H54 (cell line): Measurements from ENCODE around the gene MYL12B.
"Not testable (repeated sequence)": the region's sequence is repeated elsewhere in the genome, so short reads cannot be mapped to it uniquely, and the experiment has no call there.

ENCODE experiments used
- DNase-seq: peaks from one replicate; pipeline ENCODE4 v3.0.0; 2011; ENCODE audit warnings: low spot score, mixed read lengths; ENCODE audit not compliant: insufficient read length
- FAIRE-seq: peaks from 3 replicates; lab custom pipeline; 2011; peaks lifted over from hg19 to GRCh38; lab: Jason Lieb, UNC
- POLR2A ChIP-seq: IDR thresholded peaks from 2 replicates; pipeline ENCODE4 v1.6.1; 2011; ENCODE audit warnings: low read depth, mild to moderate bottlenecking, low read length

MYL12B gene

GRCh38 chr18:3261373-3262233 lies at the start of gene MYL12B:
MYL12B (plus strand) TSS chr18:3262133; CDS start chr18:3272899, 10,766 bp downstream.
- DNase-seq (peak; percentile 49), FAIRE-seq (peak; percentile 68)
- peak; percentile 90 for TF ChIP-seq POLR2A

- no peak for TF ChIP-seq POLR2A
- FAIRE-seq (no peak), DNase-seq (no peak)
These were observed 49.3 kb upstream of the MYL12B start for GRCh38 chr18:3212657-3213056.

- FAIRE-seq (no peak), DNase-seq (no peak)
- no peak for TF ChIP-seq POLR2A
These were observed 48.5 kb upstream of the MYL12B start for GRCh38 chr18:3213300-3214059.

GRCh38 chr18:3214855-3215637 lies 46.9 kb upstream of the MYL12B start:
- no peak for TF ChIP-seq POLR2A
- FAIRE-seq: no peak

GRCh38 chr18:3216987-3217386 lies 44.9 kb upstream of the MYL12B start:
- no peak for DNase-seq
- no peak for TF ChIP-seq POLR2A
- no peak for FAIRE-seq

More at GRCh38 chr18:3214855-3215637, 46.9 kb upstream of the MYL12B start:
- DNase-seq: no peak

GRCh38 chr18:3217948-3218647 lies 43.8 kb upstream of the MYL12B start:
- no peak for DNase-seq
- peak; percentile 23 for FAIRE-seq
- no peak for TF ChIP-seq POLR2A

GRCh38 chr18:3218819-3219218 lies 43.1 kb upstream of the MYL12B start:
- FAIRE-seq: no peak
- no peak for TF ChIP-seq POLR2A
- DNase-seq: no peak

GRCh38 chr18:3219241-3219630 lies 42.7 kb upstream of the MYL12B start:
- TF ChIP-seq POLR2A: no peak

GRCh38 chr18:3219631-3220335 lies 42.1 kb upstream of the MYL12B start, which contains the start of gene MYOM1:
MYOM1 (minus strand) TSS chr18:3219968; CDS start chr18:3215223, 4,745 bp downstream.
- DNase-seq (no peak), FAIRE-seq (no peak)
- TF ChIP-seq POLR2A: no peak

More at GRCh38 chr18:3219241-3219630, 42.7 kb upstream of the MYL12B start:
- DNase-seq (no peak), FAIRE-seq (no peak)

- DNase-seq, FAIRE-seq: not testable (repeated sequence)
These were observed 41.1 kb upstream of the MYL12B start for GRCh38 chr18:3220868-3221267.

- DNase-seq: no peak
- FAIRE-seq: no peak
- no peak for TF ChIP-seq POLR2A
These were observed 40.4 kb upstream of the MYL12B start for GRCh38 chr18:3221496-3221895.

GRCh38 chr18:3223356-3223755 lies 38.6 kb upstream of the MYL12B start:
- FAIRE-seq: no peak
- no peak for TF ChIP-seq POLR2A
- no peak for DNase-seq
